HCT116 (cell line): ENCODE data around the gene METTL17. TPM values are rescaled to one million over a fixed set of nuclear protein-coding genes. Genes with fewer than 3 reads are reported as not detected.

Source experiments
- ATAC-seq: fragments of 200-7000 bp; cut with Tn5 transposase; 2 replicates; pipeline ENCODE4 v1.9.1; 2020; ENCODE audit warnings: mild to moderate bottlenecking, moderate library complexity
- BruUV-seq: library from RNA; stranded (reverse); fragments of 400-500 nt; replicated peaks from 2 replicates; lab custom pipeline; 2021; lab: Mats Ljungman, UMichigan
- CTCF ChIA-PET: fragments of 300-600 bp; sonication (Branson Sonifier 250); formaldehyde crosslinking; loops from one replicate; lab custom pipeline; 2021; ENCODE audit warnings: antibody characterized with exemption; lab: Charles Lee
- POLR2A ChIA-PET: fragments of 300-600, 350-600 bp; sonication (Branson Sonifier 250); formaldehyde crosslinking; loops from one replicate; lab custom pipeline; 2021; ENCODE audit warnings: antibody characterized with exemption; lab: Charles Lee
- RAD21 ChIA-PET, 2 experiments: fragments of 300-600 bp; sonication (Branson Sonifier 250); formaldehyde crosslinking; loops; one replicate each; lab custom pipeline; 2023; ENCODE audit warnings: low total read pairs in 2 of 2; ENCODE audit not compliant: uncharacterized antibody in 2 of 2, unreplicated experiment in 2 of 2, low non-redundant PET in 1 of 2; lab: Charles Lee
- DNase-seq: peaks from one replicate; pipeline ENCODE4 v3.0.0-alpha.2; 2010; ENCODE audit warnings: low read depth, low spot score
- H2AFZ ChIP-seq: fragments of 200-600 bp; shearing (Covaris generic), sonication (generic); 2 replicates; pipeline ENCODE4 v1.6.1; 2017; ENCODE audit warnings: low read depth, mixed run types, mixed read lengths, antibody characterized with exemption, low read length; ENCODE audit not compliant: poor library complexity, severe bottlenecking
- H3K27ac ChIP-seq: 2 replicates; pipeline ENCODE4 v1.5.1; 2012; ENCODE audit warnings: low read depth, low read length
- H3K27me3 ChIP-seq: fragments of 200-600 bp; sonication (generic); 2 replicates; pipeline ENCODE4 v1.6.1; 2016; ENCODE audit warnings: mixed run types, low read length, mixed read lengths; ENCODE audit not compliant: insufficient read depth
- H3K36me3 ChIP-seq, 2 experiments: fragments of 200-500 bp in 1 of 2; fragments of 200-600 bp in 1 of 2; sonication (Bioruptor generic) in 1 of 2; sonication (generic) in 1 of 2; 2 replicates each; pipeline versions ENCODE4 v1.5.1 to v1.6.1; 2014 to 2016; ENCODE audit warnings: low read length in 2 of 2, inconsistent platforms in 1 of 2, mixed read lengths in 1 of 2, mixed run types in 1 of 2; ENCODE audit not compliant: insufficient read depth in 2 of 2, control insufficient read depth in 1 of 2
- H3K4me1 ChIP-seq, 2 experiments: fragments of 200-600 bp in 1 of 2; sonication (generic) in 1 of 2; 2 replicates each; pipeline versions ENCODE4 v1.5.1 to v1.6.1; 2012 to 2017; ENCODE audit warnings: low read length in 2 of 2, inconsistent platforms in 1 of 2, mild to moderate bottlenecking in 1 of 2, mixed read lengths in 1 of 2, mixed run types in 1 of 2, moderate library complexity in 1 of 2; ENCODE audit not compliant: insufficient read depth in 2 of 2, control insufficient read depth in 1 of 2
- H3K4me2 ChIP-seq: fragments of 200-600 bp; sonication (generic); 2 replicates; pipeline ENCODE4 v1.6.1; 2017; ENCODE audit warnings: mixed run types, low read length, mixed read lengths
- H3K4me3 ChIP-seq, 2 experiments: fragments of 200-600 bp in 1 of 2; sonication (generic) in 1 of 2; replicated peaks in 1 of 2; 2 replicates each; pipeline ENCODE4 v1.5.1; 2011 to 2016; ENCODE audit warnings: low read length in 2 of 2, control low read depth in 1 of 2, low read depth in 1 of 2, mild to moderate bottlenecking in 1 of 2, mixed read lengths in 1 of 2, mixed run types in 1 of 2
- H3K79me2 ChIP-seq: fragments of 200-600 bp; sonication (generic); 2 replicates; pipeline ENCODE4 v1.6.1; 2017; ENCODE audit warnings: mild to moderate bottlenecking, mixed run types, low read length, moderate library complexity, mixed read lengths; ENCODE audit not compliant: insufficient read depth
- H3K9ac ChIP-seq: fragments of 200-600 bp; sonication (generic); 2 replicates; pipeline ENCODE4 v1.6.1; 2016; ENCODE audit warnings: low read length, mixed read lengths
- H3K9me2 ChIP-seq: fragments of 200-600 bp; sonication (generic), shearing (Covaris generic); 2 replicates; pipeline ENCODE4 v1.6.1; 2017; ENCODE audit warnings: mixed run types, mild to moderate bottlenecking, moderate library complexity; ENCODE audit not compliant: insufficient read depth
- H3K9me3 ChIP-seq, 2 experiments: fragments of 200-500 bp in 1 of 2; fragments of 200-600 bp in 1 of 2; sonication (Bioruptor generic) in 1 of 2; sonication (generic) in 1 of 2; 2 replicates each; pipeline ENCODE4 v1.6.1; 2014 to 2017; ENCODE audit warnings: low read length in 2 of 2, mixed read lengths in 2 of 2, inconsistent platforms in 1 of 2, low read depth in 1 of 2, mild to moderate bottlenecking in 1 of 2, mixed run types in 1 of 2, moderate library complexity in 1 of 2; ENCODE audit not compliant: control insufficient read depth in 1 of 2, insufficient read depth in 1 of 2
- H4K20me1 ChIP-seq: fragments of 200-600 bp; sonication (generic), shearing (Covaris generic); 2 replicates; pipeline ENCODE4 v1.6.1; 2017; ENCODE audit warnings: mixed run types, mild to moderate bottlenecking, moderate library complexity; ENCODE audit not compliant: insufficient read depth
- CEBPB ChIP-seq: IDR thresholded peaks from 2 replicates; pipeline ENCODE4 v1.6.1; 2012; ENCODE audit warnings: low read depth
- ELF1 ChIP-seq: IDR thresholded peaks from 2 replicates; pipeline ENCODE4 v1.6.1; 2012; ENCODE audit warnings: low read depth, borderline replicate concordance
- JUND ChIP-seq: IDR thresholded peaks from 2 replicates; pipeline ENCODE4 v1.6.1; 2012
- MAX ChIP-seq: IDR thresholded peaks from 2 replicates; pipeline ENCODE4 v1.6.1; 2012
- RAD21 ChIP-seq: IDR thresholded peaks from 2 replicates; pipeline ENCODE4 v1.6.1; 2012; ENCODE audit warnings: low read depth, mild to moderate bottlenecking
- REST ChIP-seq: IDR thresholded peaks from 2 replicates; pipeline ENCODE4 v1.6.1; 2012; ENCODE audit warnings: low read depth
- SIN3A ChIP-seq: IDR thresholded peaks from 2 replicates; pipeline ENCODE4 v1.6.1; 2012; ENCODE audit warnings: low read depth
- SP1 ChIP-seq: IDR thresholded peaks from 2 replicates; pipeline ENCODE4 v1.6.1; 2012; ENCODE audit warnings: low read depth
- YY1 ChIP-seq: IDR thresholded peaks from 2 replicates; pipeline ENCODE4 v1.6.1; 2011; ENCODE audit warnings: low read length, low read depth, moderate library complexity, mild to moderate bottlenecking; ENCODE audit not compliant: insufficient replicate concordance; ENCODE audit errors: extremely low read depth
- ZFX ChIP-seq: fragments of 450-650 bp; IDR thresholded peaks from 2 replicates; pipeline ENCODE4 v1.6.1; 2017
- ZNF274 ChIP-seq: fragments of 200-500 bp; sonication (Bioruptor generic); IDR thresholded peaks from 2 replicates; pipeline ENCODE4 v1.6.1; 2014; ENCODE audit warnings: mild to moderate bottlenecking, low read depth, low read length, inconsistent platforms
- intact Hi-C: fragments of 100-400 bp; cut with micrococcal nuclease; formaldehyde crosslinking; loops from 2 replicates; pipeline ENCODE4 v1.10.0; 2022
- total RNA-seq: library from RNA; stranded (reverse); gene quantifications from one replicate; pipeline ENCODE4 v1.2.1, GENCODE V29; 2021; ENCODE audit not compliant: unreplicated experiment
- TF ChIP-seq, protein P1 (sequence below): IDR thresholded peaks from 2 replicates; pipeline ENCODE4 v1.6.1; 2012

The METTL17 gene
- total RNA-seq, 1 experiment from 2014 or later = 93.5 TPM

GRCh38 chr14:20998674-20999366 lies 9.0 kb downstream of the METTL17 start, which contains the start of gene SLC39A2:
SLC39A2 (plus strand) TSS chr14:20999293; CDS start chr14:20999447, 154 bp downstream.
- Histone ChIP-seq H3K36me3 (peaks cover 17 to 29% of the 10 kb centered on the region in 2 experiments; a peak in 3 of 4 replicates), H3K27ac (no peak within 1 kb of the TSS), H3K9ac (no peak within 1 kb of the TSS), H3K79me2 (no peaks in the 10 kb centered on the region), H2AFZ (no peak within 1 kb of the TSS), H3K27me3 (no peaks in the 10 kb centered on the region), H3K4me3 (0 out of 4 replicates have a peak within 1 kb of the TSS, but pooled peaks of 1 of the 2 experiments have one; percentile 7), H4K20me1 (no peaks in the 10 kb centered on the region), H3K4me1 (peaks cover 7 to 13% of the 10 kb centered on the region in 2 experiments; a peak in 3 of 4 replicates), H3K9me3 (no peaks in the 10 kb centered on the region), H3K9me2 (no peaks in the 10 kb centered on the region), H3K4me2 (peak within 1 kb of the TSS; percentile 61)
- POLR2A ChIA-PET = interaction anchor here (0.8 to 1.3 kb wide), 2 partner anchors 9 to 28 kb away, joined by 3 to 4 read pairs; no protein-coding TSS in a partner anchor
- CTCF ChIA-PET = interaction anchor here (1.5 to 3.1 kb wide), 5 partner anchors 16 to 141 kb away, joined by 4 to 19 read pairs (median 7); no protein-coding TSS in a partner anchor
- TF ChIP-seq YY1 = no peak
- no peak for TF ChIP-seq ELF1
- no peak for TF ChIP-seq SP1
- no peak for TF ChIP-seq ZNF274
- TF ChIP-seq MAX = no peak
- TF ChIP-seq JUND = no peak
- TF ChIP-seq SIN3A = no peak
- no peak for TF ChIP-seq CEBPB
- TF ChIP-seq RAD21 = no peak
- TF ChIP-seq, protein P1, sequence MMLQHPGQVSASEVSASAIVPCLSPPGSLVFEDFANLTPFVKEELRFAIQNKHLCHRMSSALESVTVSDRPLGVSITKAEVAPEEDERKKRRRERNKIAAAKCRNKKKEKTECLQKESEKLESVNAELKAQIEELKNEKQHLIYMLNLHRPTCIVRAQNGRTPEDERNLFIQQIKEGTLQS = no peak
- no peak for TF ChIP-seq REST
- TF ChIP-seq ZFX = no peak
- DNase-seq = peak; percentile 33
- no TSS peak for BruUV-seq
- intact Hi-C loops = no loop called here
- ATAC-seq = peak; percentile 96
- RAD21 ChIA-PET = no interaction called here
